A673 (cell line): Measurements from ENCODE around the gene ITM2C. TPM values are rescaled to one million over a fixed set of nuclear protein-coding genes. Genes with fewer than 3 reads are reported as not detected.

ENCODE experiments used
- BruUV-seq: library from RNA; stranded (reverse); fragments of 400-500 nt; replicated peaks from 2 replicates; lab custom pipeline; 2021; lab: Mats Ljungman, UMichigan
- CTCF ChIA-PET: fragments of 300-600 bp; sonication (Branson Sonifier 250); formaldehyde crosslinking; loops from one replicate; lab custom pipeline; 2022; ENCODE audit warnings: antibody characterized with exemption; lab: Charles Lee
- POLR2A ChIA-PET: fragments of 300-600 bp; sonication (Branson Sonifier 250); formaldehyde crosslinking; loops from one replicate; lab custom pipeline; 2022; ENCODE audit warnings: antibody characterized with exemption; ENCODE audit not compliant: low non-redundant PET; lab: Charles Lee
- DNase-seq: peaks from one replicate; pipeline ENCODE4 v3.0.0-alpha.2; 2015; ENCODE audit warnings: low spot score
- H3K27ac ChIP-seq: fragments of 200-600 bp; sonication (generic); 2 replicates; pipeline ENCODE4 v1.5.1; 2016; ENCODE audit warnings: mixed run types, low read depth, mild to moderate bottlenecking, mixed read lengths, antibody characterized with exemption, low read length; ENCODE audit not compliant: poor library complexity, severe bottlenecking
- H3K27me3 ChIP-seq: fragments of 200-600 bp; sonication (generic); replicated peaks from 2 replicates; pipeline ENCODE4 v1.6.1; 2017; ENCODE audit warnings: mixed run types, low read depth, mild to moderate bottlenecking, mixed read lengths, antibody characterized with exemption, low read length; ENCODE audit not compliant: insufficient read depth, poor library complexity
- H3K36me3 ChIP-seq: fragments of 200-600 bp; sonication (generic); 2 replicates; pipeline ENCODE4 v1.6.1; 2016; ENCODE audit warnings: mixed run types, mild to moderate bottlenecking, mixed read lengths, antibody characterized with exemption, low read length; ENCODE audit not compliant: insufficient read depth, poor library complexity, severe bottlenecking
- H3K4me1 ChIP-seq: fragments of 200-600 bp; sonication (generic); 2 replicates; pipeline ENCODE4 v1.6.1; 2017; ENCODE audit warnings: mixed run types, mild to moderate bottlenecking, mixed read lengths, antibody characterized with exemption, low read length; ENCODE audit not compliant: insufficient read depth, poor library complexity, severe bottlenecking
- H3K4me3 ChIP-seq: fragments of 200-600 bp; sonication (generic); 2 replicates; pipeline ENCODE4 v1.5.1; 2016; ENCODE audit warnings: low read depth, mixed run types, mild to moderate bottlenecking, mixed read lengths, low read length; ENCODE audit not compliant: poor library complexity, severe bottlenecking
- H3K9me3 ChIP-seq: fragments of 200-600 bp; sonication (generic); 2 replicates; pipeline ENCODE4 v1.6.1; 2016; ENCODE audit warnings: mixed run types, low read depth, mild to moderate bottlenecking, mixed read lengths, antibody characterized with exemption, low read length; ENCODE audit not compliant: poor library complexity, severe bottlenecking
- CTCF ChIP-seq: fragments of 300-800, 200-600 bp; sonication (generic); conservative IDR thresholded peaks from 2 replicates; pipeline ENCODE4 v1.5.1; 2017; ENCODE audit warnings: low read depth, mild to moderate bottlenecking, antibody characterized with exemption, low read length, moderate library complexity, mixed read lengths
- EZH2 ChIP-seq: fragments of 200-600 bp; sonication (generic); IDR thresholded peaks from 2 replicates; pipeline ENCODE4 v1.6.1; 2017; ENCODE audit warnings: borderline replicate concordance, low read depth, mild to moderate bottlenecking, mixed read lengths, antibody characterized with exemption, low read length; ENCODE audit not compliant: poor library complexity, severe bottlenecking
- intact Hi-C: fragments of 100-400 bp; cut with micrococcal nuclease; formaldehyde crosslinking; loops from one replicate; pipeline ENCODE4 v1.10.0; 2022; ENCODE audit not compliant: unreplicated experiment
- total RNA-seq: library from RNA; stranded (reverse); gene quantifications from 2 replicates; pipeline ENCODE4 v1.2.3, GENCODE V29; 2021

Gene ITM2C
- total RNA-seq, 1 experiment from 2014 or later: 283 TPM

DNA sequence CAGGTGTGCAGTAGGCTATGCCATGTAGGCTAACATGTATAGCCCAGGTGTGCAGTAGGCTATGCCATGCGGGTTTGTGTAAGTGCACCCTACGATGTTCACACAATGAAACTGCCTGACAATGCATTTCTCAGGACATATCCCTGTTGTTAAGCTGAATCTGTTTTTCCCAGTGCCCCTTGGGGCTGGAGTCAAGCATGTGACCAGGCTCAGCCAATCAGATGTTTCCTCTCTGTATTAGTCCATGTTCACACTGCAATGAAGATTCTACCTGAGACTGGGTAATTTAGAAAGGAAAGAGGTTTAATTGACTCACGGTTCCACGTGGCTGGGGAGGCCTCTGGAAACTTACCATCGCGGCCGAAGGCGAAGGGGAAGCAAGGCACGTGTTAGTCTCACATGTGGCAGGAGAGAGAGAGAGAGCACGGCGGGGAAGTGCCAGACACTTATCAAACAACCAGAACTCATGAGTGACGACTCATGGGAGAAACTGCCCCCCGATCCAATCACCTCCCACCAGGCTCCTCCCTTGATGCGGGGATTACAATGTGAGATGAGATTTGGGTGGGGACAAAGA lies 24.2 kb downstream of the ITM2C start:
- Histone ChIP-seq H3K27ac (no peak overlapping the region), H3K27me3 (no peaks in the 10 kb centered on the region), H3K9me3 (no peaks in the 10 kb centered on the region), H3K4me3 (no peak overlapping the region), H3K4me1 (no peaks in the 10 kb centered on the region), H3K36me3 (no peaks in the 10 kb centered on the region)
- no peak for DNase-seq
- intact Hi-C loops: no loop called here
- ChIA-PET CTCF (no interaction called here), POLR2A (no interaction called here)
- TF ChIP-seq EZH2 (no peak), CTCF (no peak)
- no TSS peak for BruUV-seq

- CTCF ChIA-PET: no interaction called here
These were observed 25.3 kb downstream of the ITM2C start for GRCh38 chr2:230889911-230890601.

DNA sequence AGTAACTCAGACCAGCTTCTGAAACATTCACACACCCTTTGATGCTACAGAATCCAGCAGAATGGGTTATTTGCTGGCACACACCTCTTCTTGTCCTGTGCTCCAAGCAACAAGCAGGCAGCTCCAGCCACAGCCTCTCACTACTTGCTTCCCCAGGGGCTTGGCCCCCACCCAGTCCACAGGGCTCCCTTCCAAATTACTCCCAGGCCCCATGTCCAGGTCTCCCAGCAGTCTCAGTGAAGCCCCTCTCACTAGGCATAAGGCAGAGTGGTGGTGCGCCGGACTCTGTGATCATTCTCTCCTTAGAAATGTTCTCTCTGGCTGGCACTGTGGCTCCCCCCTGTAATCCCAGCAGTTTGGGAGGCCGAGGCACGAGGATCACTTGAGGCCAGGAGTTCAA lies 25.9 kb downstream of the ITM2C start:
- CTCF ChIA-PET: no interaction called here
- no TSS peak for BruUV-seq
- DNase-seq: no peak
- H3K9me3 ChIP-seq: no peaks in the 10 kb centered on the region
- H3K36me3 ChIP-seq: no peaks in the 10 kb centered on the region
- H3K27ac ChIP-seq: no peak overlapping the region
- H3K4me3 ChIP-seq: no peak overlapping the region
- TF ChIP-seq EZH2 (no peak), CTCF (no peak)
- POLR2A ChIA-PET: no interaction called here
- H3K27me3 ChIP-seq: no peaks in the 10 kb centered on the region
- no peaks in the 10 kb centered on the region for H3K4me1 ChIP-seq
- intact Hi-C loops: no loop called here

More at GRCh38 chr2:230889911-230890601, 25.3 kb downstream of the ITM2C start:
- Histone ChIP-seq H3K27me3 (no peaks in the 10 kb centered on the region), H3K36me3 (no peaks in the 10 kb centered on the region), H3K9me3 (no peaks in the 10 kb centered on the region), H3K4me1 (no peaks in the 10 kb centered on the region), H3K27ac (no peak overlapping the region), H3K4me3 (no peak overlapping the region)
- intact Hi-C loops: no loop called here
- TF ChIP-seq EZH2 (no peak), CTCF (no peak)
- DNase-seq: no peak
- POLR2A ChIA-PET: no interaction called here
- no TSS peak for BruUV-seq
